OCI-LY1 (cell line): Measurements from ENCODE around the gene PRKG1.

Experiments
- H2AFZ ChIP-seq: fragments of 200-600 bp; sonication (generic), shearing (Covaris generic); 2 replicates; pipeline ENCODE4 v1.6.0; 2014; ENCODE audit warnings: antibody characterized with exemption, mild to moderate bottlenecking, low read length
- H3F3A ChIP-seq: fragments of 200-600 bp; sonication (generic), shearing (Covaris generic); 2 replicates; pipeline ENCODE4 v1.6.0; 2014; ENCODE audit warnings: mild to moderate bottlenecking, antibody characterized with exemption, low read length, moderate library complexity; ENCODE audit not compliant: insufficient read depth
- H3K27ac ChIP-seq: fragments of 200-600 bp; sonication (generic); 2 replicates; pipeline ENCODE4 v1.5.1; 2014; ENCODE audit warnings: low read length, mixed run types, mild to moderate bottlenecking, low read depth; ENCODE audit not compliant: poor library complexity, severe bottlenecking
- H3K27me3 ChIP-seq: fragments of 200-600 bp; sonication (generic); 2 replicates; pipeline ENCODE4 v1.6.0; 2014; ENCODE audit warnings: antibody characterized with exemption, mild to moderate bottlenecking, low read length, moderate library complexity; ENCODE audit not compliant: insufficient read depth
- H3K36me3 ChIP-seq: fragments of 200-600 bp; sonication (generic); 2 replicates; pipeline ENCODE4 v1.6.1; 2014; ENCODE audit warnings: mild to moderate bottlenecking, antibody characterized with exemption, low read length, moderate library complexity, mixed read lengths; ENCODE audit not compliant: insufficient read depth
- H3K4me1 ChIP-seq: fragments of 200-600 bp; sonication (generic); 2 replicates; pipeline ENCODE4 v1.5.1; 2014; ENCODE audit warnings: mild to moderate bottlenecking, low read length, moderate library complexity; ENCODE audit not compliant: insufficient read depth, severe bottlenecking
- H3K4me2 ChIP-seq: fragments of 200-600 bp; sonication (generic), shearing (Covaris generic); 2 replicates; pipeline ENCODE4 v1.6.1; 2014; ENCODE audit warnings: low read length
- H3K4me3 ChIP-seq: fragments of 200-600 bp; sonication (generic); 2 replicates; pipeline ENCODE4 v1.5.1; 2014; ENCODE audit warnings: low read length, low read depth, mild to moderate bottlenecking, mixed read lengths; ENCODE audit not compliant: poor library complexity, severe bottlenecking
- H3K79me2 ChIP-seq: fragments of 200-600 bp; shearing (Covaris generic); 2 replicates; pipeline ENCODE4 v1.6.1; 2016; ENCODE audit warnings: mixed run types, low read length, mixed read lengths; ENCODE audit not compliant: insufficient read depth
- H3K9ac ChIP-seq: fragments of 200-600 bp; sonication (generic), shearing (Covaris generic); 2 replicates; pipeline ENCODE4 v1.6.1; 2014; ENCODE audit warnings: mild to moderate bottlenecking, low read length, mixed read lengths
- H3K9me2 ChIP-seq: fragments of 200-600 bp; sonication (generic), shearing (Covaris generic); 2 replicates; pipeline ENCODE4 v1.6.1; 2014; ENCODE audit warnings: low read depth, mild to moderate bottlenecking, low read length, mixed read lengths
- H3K9me3 ChIP-seq: fragments of 200-600 bp; shearing (Covaris generic); 2 replicates; pipeline ENCODE4 v1.6.1; 2014; ENCODE audit warnings: low read length, mixed read lengths
- H4K20me1 ChIP-seq: fragments of 200-600 bp; sonication (generic), shearing (Covaris generic); 2 replicates; pipeline ENCODE4 v1.6.0; 2016; ENCODE audit warnings: mild to moderate bottlenecking, low read length; ENCODE audit not compliant: insufficient read depth
- EZH2 ChIP-seq: fragments of 200-600 bp; sonication (generic), shearing (Covaris generic); IDR thresholded peaks from 2 replicates; pipeline ENCODE4 v1.8.0; 2017; ENCODE audit warnings: borderline replicate concordance, mixed run types, mild to moderate bottlenecking, antibody characterized with exemption, low read length, moderate library complexity, mixed read lengths
- TF ChIP-seq, protein P1 (sequence below): fragments of 200-600 bp; sonication (generic), shearing (Covaris generic); IDR thresholded peaks from 2 replicates; pipeline ENCODE4 v1.5.1; 2017; ENCODE audit warnings: mild to moderate bottlenecking, antibody characterized with exemption, low read length, moderate library complexity, mixed read lengths

PRKG1 gene

DNA sequence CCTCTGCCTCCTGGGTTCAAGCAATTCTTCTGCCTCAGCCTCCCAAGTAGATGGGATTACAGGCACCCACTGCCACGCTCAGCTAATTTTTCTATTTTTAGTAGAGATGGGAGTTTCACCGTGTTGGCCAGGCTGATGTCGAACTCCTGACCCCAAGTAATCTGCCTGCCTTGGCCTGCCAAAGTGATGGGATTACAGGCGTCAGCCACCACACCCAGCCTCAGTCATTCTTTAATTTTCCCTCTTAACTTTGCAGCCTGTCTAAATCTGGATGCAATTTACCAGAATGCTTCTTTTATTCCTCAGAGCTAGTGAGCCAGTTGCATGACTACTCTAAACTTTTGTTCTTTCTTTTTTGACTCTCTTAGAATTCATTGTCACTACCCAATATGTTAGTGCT lies 715.6 kb downstream of the PRKG1 start:
- Histone ChIP-seq H3K79me2 (no peaks in the 10 kb centered on the region), H3K27ac (no peak overlapping the region), H2AFZ (no peak overlapping the region), H3K4me2 (no peak overlapping the region), H3K36me3 (no peaks in the 10 kb centered on the region), H3K4me3 (no peak overlapping the region), H3K4me1 (no peaks in the 10 kb centered on the region), H3K9me2 (no peaks in the 10 kb centered on the region), H3K9ac (no peak overlapping the region), H3F3A (no peaks in the 10 kb centered on the region), H3K27me3 (no peaks in the 10 kb centered on the region), H3K9me3 (no peaks in the 10 kb centered on the region), H4K20me1 (no peaks in the 10 kb centered on the region)
- TF ChIP-seq, protein P1, sequence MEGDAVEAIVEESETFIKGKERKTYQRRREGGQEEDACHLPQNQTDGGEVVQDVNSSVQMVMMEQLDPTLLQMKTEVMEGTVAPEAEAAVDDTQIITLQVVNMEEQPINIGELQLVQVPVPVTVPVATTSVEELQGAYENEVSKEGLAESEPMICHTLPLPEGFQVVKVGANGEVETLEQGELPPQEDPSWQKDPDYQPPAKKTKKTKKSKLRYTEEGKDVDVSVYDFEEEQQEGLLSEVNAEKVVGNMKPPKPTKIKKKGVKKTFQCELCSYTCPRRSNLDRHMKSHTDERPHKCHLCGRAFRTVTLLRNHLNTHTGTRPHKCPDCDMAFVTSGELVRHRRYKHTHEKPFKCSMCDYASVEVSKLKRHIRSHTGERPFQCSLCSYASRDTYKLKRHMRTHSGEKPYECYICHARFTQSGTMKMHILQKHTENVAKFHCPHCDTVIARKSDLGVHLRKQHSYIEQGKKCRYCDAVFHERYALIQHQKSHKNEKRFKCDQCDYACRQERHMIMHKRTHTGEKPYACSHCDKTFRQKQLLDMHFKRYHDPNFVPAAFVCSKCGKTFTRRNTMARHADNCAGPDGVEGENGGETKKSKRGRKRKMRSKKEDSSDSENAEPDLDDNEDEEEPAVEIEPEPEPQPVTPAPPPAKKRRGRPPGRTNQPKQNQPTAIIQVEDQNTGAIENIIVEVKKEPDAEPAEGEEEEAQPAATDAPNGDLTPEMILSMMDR = no peak
- no peak for TF ChIP-seq EZH2

DNA sequence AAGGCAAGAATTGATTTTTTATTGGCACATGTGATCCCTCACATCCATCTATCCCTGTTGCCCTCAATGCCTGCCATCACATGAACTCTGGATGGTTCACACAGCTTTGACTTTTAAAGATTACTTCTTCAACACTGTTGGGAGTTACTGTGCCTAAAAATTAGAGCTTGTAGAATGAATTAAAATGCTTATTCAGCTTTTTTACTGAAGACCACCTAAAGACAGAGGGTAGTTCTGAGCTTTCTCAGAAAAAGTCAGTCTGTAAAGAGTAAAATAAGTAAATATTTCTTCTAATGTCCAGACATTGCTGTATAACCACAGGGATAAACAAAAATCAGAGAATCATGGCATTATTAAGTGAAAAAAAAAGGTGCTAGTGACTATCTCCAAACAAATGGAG lies 718.4 kb downstream of the PRKG1 start:
- Histone ChIP-seq H3K36me3 (no peaks in the 10 kb centered on the region), H3K4me3 (no peak overlapping the region), H4K20me1 (no peaks in the 10 kb centered on the region), H3K79me2 (no peaks in the 10 kb centered on the region), H3K9ac (no peak overlapping the region), H3K4me1 (no peaks in the 10 kb centered on the region), H3K27me3 (no peaks in the 10 kb centered on the region), H3K27ac (no peak overlapping the region), H3K9me2 (no peaks in the 10 kb centered on the region), H3F3A (no peaks in the 10 kb centered on the region), H2AFZ (no peak overlapping the region), H3K9me3 (no peaks in the 10 kb centered on the region), H3K4me2 (no peak overlapping the region)
- TF ChIP-seq EZH2 = no peak
- TF ChIP-seq, protein P1 = no peak

DNA sequence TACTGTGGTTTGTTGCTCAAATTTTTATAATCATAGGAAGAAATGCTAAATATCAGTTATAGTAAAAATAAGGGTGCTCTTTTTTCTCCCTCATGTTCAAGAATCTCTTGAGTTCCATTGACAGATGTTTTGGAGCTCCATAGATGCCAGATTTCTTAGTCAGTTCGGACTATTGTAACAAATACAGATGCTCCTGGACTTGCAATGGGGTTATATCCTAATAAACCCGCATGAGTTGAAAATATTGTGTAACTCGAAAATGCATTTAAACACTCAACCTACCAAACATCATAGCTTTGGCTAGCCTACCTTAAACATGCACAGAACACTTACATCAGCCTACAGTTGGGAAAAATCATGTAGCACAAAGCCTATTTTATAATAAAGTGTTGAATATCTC lies 725.8 kb downstream of the PRKG1 start:
- Histone ChIP-seq H3K9ac (no peak overlapping the region), H3K27ac (no peak overlapping the region), H3K27me3 (no peaks in the 10 kb centered on the region), H2AFZ (no peak overlapping the region), H4K20me1 (no peaks in the 10 kb centered on the region), H3K36me3 (no peaks in the 10 kb centered on the region), H3K9me2 (no peaks in the 10 kb centered on the region), H3K79me2 (no peaks in the 10 kb centered on the region), H3K4me1 (no peaks in the 10 kb centered on the region), H3K9me3 (no peaks in the 10 kb centered on the region), H3K4me3 (no peak overlapping the region), H3K4me2 (no peak overlapping the region), H3F3A (no peaks in the 10 kb centered on the region)
- TF ChIP-seq, protein P1 = no peak
- no peak for TF ChIP-seq EZH2
